SK-N-SH treated with all-trans-retinoic acid at 6 μM for 48 hours (cell line): ENCODE results near the gene ALX4.

Experiments used
- ATAC-seq: fragments of 200-7000 bp; cut with Tn5 transposase; 3 replicates; pipeline ENCODE4 v1.9.1; 2020; ENCODE audit warnings: mild to moderate bottlenecking, moderate library complexity
- BACH2 ChIP-seq: fragments of 250-450 bp; sonication (Bioruptor Pico); IDR thresholded peaks from 2 replicates; pipeline ENCODE4 v1.9.0; 2021; ENCODE audit warnings: mild to moderate bottlenecking, borderline replicate concordance
- CSDC2 ChIP-seq: fragments of 250-450 bp; sonication (Bioruptor Pico); IDR thresholded peaks from 2 replicates; pipeline ENCODE4 v1.5.0; 2020; ENCODE audit warnings: mild to moderate bottlenecking, moderate library complexity
- ESRRG ChIP-seq: fragments of 250-450 bp; sonication (Bioruptor Pico); IDR thresholded peaks from 2 replicates; pipeline ENCODE4 v1.6.1; 2021; ENCODE audit warnings: mild to moderate bottlenecking
- GLIS3 ChIP-seq: fragments of 250-450 bp; sonication (Bioruptor Pico); IDR thresholded peaks from 2 replicates; pipeline ENCODE4 v1.5.0; 2020; ENCODE audit warnings: mild to moderate bottlenecking, moderate library complexity
- ISL1 ChIP-seq: fragments of 250-450 bp; sonication (Bioruptor Pico); IDR thresholded peaks from 2 replicates; pipeline ENCODE4 v2.1.2; 2022; ENCODE audit warnings: mild to moderate bottlenecking, moderate library complexity
- OSR1 ChIP-seq: fragments of 250-450 bp; sonication (Bioruptor Pico); IDR thresholded peaks from 2 replicates; pipeline ENCODE4 v1.8.0; 2022; ENCODE audit warnings: moderate library complexity, mild to moderate bottlenecking, inconsistent platforms
- PPARA ChIP-seq: fragments of 250-450 bp; sonication (Bioruptor Pico); IDR thresholded peaks from 2 replicates; pipeline ENCODE4 v1.5.0; 2020; ENCODE audit warnings: mild to moderate bottlenecking, borderline replicate concordance
- RARB ChIP-seq: fragments of 250-450 bp; sonication (Bioruptor Pico); IDR thresholded peaks from 2 replicates; pipeline ENCODE4 v1.8.0; 2021; ENCODE audit warnings: mild to moderate bottlenecking, moderate library complexity
- SNAI2 ChIP-seq: fragments of 250-450 bp; sonication (Bioruptor Pico); IDR thresholded peaks from 2 replicates; pipeline ENCODE4 v1.5.0; 2020; ENCODE audit warnings: mild to moderate bottlenecking, moderate library complexity
- TCF4 ChIP-seq: fragments of 250-450 bp; sonication (Bioruptor Pico); IDR thresholded peaks from 2 replicates; pipeline ENCODE4 v1.8.0; 2021; ENCODE audit warnings: mild to moderate bottlenecking, moderate library complexity, borderline replicate concordance
- TOX ChIP-seq: fragments of 250-450 bp; sonication (Bioruptor Pico); IDR thresholded peaks from 2 replicates; pipeline ENCODE4 v1.8.0; 2021; ENCODE audit warnings: mild to moderate bottlenecking, moderate library complexity, borderline replicate concordance
- ZC3H10 ChIP-seq: fragments of 250-450 bp; sonication (Bioruptor Pico); IDR thresholded peaks from 2 replicates; pipeline ENCODE4 v1.5.1; 2021; ENCODE audit warnings: mild to moderate bottlenecking, moderate library complexity
- ZFP3 ChIP-seq: fragments of 250-450 bp; sonication (Bioruptor Pico); IDR thresholded peaks from 2 replicates; pipeline ENCODE4 v1.5.0; 2020; ENCODE audit warnings: mild to moderate bottlenecking, moderate library complexity
- ZNF565 ChIP-seq: fragments of 450-650 bp; formaldehyde crosslinking; conservative IDR thresholded peaks from 2 replicates; pipeline ENCODE4 v1.5.0; 2020; ENCODE audit warnings: low read depth, mild to moderate bottlenecking, moderate library complexity
- ZNF70 ChIP-seq: fragments of 450-650 bp; formaldehyde crosslinking; IDR thresholded peaks from 2 replicates; pipeline ENCODE4 v1.5.0; 2020; ENCODE audit warnings: mild to moderate bottlenecking, moderate library complexity
- ZNF8 ChIP-seq: fragments of 450-650 bp; formaldehyde crosslinking; IDR thresholded peaks from 2 replicates; pipeline ENCODE4 v1.5.0; 2020; ENCODE audit warnings: mild to moderate bottlenecking, moderate library complexity
- TF ChIP-seq, protein P1 (sequence below): fragments of 250-450 bp; sonication (Bioruptor Pico); IDR thresholded peaks from 2 replicates; pipeline ENCODE4 v1.5.1; 2020; ENCODE audit warnings: low read depth, mild to moderate bottlenecking, moderate library complexity
- TF ChIP-seq, protein P2 (sequence below): fragments of 250-450 bp; sonication (Bioruptor Pico); IDR thresholded peaks from 2 replicates; pipeline ENCODE4 v1.5.0; 2020; ENCODE audit warnings: mild to moderate bottlenecking, moderate library complexity
- TF ChIP-seq, protein P3 (sequence below): fragments of 250-450 bp; sonication (Bioruptor Pico); IDR thresholded peaks from 2 replicates; pipeline ENCODE4 v1.8.0; 2020; ENCODE audit warnings: mild to moderate bottlenecking, moderate library complexity, borderline replicate concordance
- TF ChIP-seq, protein P4 (sequence below): fragments of 250-450 bp; sonication (Bioruptor Pico); IDR thresholded peaks from 2 replicates; pipeline ENCODE4 v1.8.0; 2021; ENCODE audit warnings: low read depth, mild to moderate bottlenecking, moderate library complexity, borderline replicate concordance
- TF ChIP-seq, protein P5 (sequence below): fragments of 250-450 bp; sonication (Bioruptor Pico); IDR thresholded peaks from 2 replicates; pipeline ENCODE4 v1.5.1; 2021; ENCODE audit warnings: mild to moderate bottlenecking, moderate library complexity

ALX4 gene

DNA sequence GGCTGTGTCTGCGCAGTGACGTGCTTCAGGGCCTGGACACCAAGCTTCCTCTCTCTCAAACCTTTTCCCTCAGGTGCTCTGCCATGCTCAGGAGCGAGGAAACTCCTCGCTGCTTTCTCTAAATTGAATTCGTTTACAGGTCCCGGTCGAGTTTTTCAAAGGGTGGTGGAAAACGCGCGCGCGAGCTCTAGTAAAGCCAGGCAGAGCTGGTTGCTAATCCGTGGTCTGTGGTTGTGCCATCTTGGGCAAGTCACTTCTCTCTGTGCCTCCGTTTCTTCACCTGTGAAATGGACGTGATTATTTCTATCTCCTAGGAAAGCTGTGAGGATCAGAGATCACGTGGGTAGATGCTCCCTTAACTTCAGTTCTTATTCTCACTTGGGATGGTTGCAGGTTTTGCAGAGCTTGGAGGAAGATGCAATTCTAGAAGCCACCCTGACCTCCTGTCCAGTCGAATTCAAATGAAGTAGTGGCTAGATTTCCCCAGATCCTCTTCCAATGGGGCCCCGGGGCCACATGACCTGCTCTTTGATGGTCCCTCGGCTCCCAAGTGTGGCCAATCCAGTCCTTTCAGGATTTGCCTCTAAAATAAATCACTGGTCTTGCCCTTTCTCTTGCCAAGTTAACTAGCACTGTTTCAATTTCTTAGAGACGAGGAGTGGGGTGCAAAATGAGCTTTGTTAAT lies 10.5 kb upstream of the ALX4 start:
- TF ChIP-seq, protein P1, sequence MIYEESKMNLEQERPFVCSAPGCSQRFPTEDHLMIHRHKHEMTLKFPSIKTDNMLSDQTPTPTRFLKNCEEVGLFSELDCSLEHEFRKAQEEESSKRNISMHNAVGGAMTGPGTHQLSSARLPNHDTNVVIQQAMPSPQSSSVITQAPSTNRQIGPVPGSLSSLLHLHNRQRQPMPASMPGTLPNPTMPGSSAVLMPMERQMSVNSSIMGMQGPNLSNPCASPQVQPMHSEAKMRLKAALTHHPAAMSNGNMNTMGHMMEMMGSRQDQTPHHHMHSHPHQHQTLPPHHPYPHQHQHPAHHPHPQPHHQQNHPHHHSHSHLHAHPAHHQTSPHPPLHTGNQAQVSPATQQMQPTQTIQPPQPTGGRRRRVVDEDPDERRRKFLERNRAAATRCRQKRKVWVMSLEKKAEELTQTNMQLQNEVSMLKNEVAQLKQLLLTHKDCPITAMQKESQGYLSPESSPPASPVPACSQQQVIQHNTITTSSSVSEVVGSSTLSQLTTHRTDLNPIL: no peak
- TF ChIP-seq SNAI2 (CRISPR knock-in tag) (no peak), ISL1 (CRISPR knock-in tag) (no peak), ZNF565 (CRISPR knock-in tag) (no peak), OSR1 (no peak), RARB (CRISPR knock-in tag) (no peak)
- TF ChIP-seq, protein P2, sequence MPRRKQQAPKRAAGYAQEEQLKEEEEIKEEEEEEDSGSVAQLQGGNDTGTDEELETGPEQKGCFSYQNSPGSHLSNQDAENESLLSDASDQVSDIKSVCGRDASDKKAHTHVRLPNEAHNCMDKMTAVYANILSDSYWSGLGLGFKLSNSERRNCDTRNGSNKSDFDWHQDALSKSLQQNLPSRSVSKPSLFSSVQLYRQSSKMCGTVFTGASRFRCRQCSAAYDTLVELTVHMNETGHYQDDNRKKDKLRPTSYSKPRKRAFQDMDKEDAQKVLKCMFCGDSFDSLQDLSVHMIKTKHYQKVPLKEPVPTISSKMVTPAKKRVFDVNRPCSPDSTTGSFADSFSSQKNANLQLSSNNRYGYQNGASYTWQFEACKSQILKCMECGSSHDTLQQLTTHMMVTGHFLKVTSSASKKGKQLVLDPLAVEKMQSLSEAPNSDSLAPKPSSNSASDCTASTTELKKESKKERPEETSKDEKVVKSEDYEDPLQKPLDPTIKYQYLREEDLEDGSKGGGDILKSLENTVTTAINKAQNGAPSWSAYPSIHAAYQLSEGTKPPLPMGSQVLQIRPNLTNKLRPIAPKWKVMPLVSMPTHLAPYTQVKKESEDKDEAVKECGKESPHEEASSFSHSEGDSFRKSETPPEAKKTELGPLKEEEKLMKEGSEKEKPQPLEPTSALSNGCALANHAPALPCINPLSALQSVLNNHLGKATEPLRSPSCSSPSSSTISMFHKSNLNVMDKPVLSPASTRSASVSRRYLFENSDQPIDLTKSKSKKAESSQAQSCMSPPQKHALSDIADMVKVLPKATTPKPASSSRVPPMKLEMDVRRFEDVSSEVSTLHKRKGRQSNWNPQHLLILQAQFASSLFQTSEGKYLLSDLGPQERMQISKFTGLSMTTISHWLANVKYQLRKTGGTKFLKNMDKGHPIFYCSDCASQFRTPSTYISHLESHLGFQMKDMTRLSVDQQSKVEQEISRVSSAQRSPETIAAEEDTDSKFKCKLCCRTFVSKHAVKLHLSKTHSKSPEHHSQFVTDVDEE: no peak
- no peak for ATAC-seq

DNA sequence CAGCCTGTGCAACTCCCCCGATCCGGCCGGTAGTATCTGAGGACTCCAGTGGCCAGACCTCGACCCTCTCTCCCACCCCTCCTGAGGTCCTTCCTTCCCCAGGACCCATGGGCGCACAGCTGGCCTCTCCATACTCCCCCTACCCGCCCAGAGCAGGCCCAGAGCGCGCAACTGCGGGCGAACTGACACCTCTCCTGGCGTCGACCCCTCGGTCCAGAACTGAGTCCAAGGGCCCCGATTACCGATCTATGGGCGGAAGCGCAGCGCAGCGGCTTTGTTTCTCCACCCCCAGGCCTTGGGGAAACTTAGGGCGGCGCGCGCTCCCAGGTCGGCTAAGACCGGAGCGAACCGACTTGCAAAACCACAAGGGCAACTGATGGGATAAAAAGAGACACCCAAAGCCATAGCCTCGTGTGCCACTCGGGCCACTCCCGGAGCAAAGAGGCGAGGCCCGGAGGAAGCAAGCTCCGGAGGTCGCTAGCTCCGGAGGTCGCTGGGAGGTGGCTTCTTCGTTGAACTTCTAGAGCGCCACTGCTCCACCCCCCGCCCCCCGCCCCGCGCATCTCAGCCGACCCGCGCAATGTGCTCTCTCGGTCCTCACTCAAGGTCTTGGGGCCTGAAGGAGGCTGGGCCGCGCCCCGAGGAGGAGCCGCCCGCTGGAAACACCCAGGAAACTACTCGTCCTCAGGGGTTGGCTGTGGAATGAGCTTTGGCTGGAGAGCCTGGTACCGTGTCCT lies 9.8 kb upstream of the ALX4 start:
- no peak for ATAC-seq
- no peak for TF ChIP-seq SNAI2 (CRISPR knock-in tag)
- TF ChIP-seq ZFP3 (CRISPR knock-in tag): no peak
- TF ChIP-seq ISL1 (CRISPR knock-in tag): no peak
- no peak for TF ChIP-seq CSDC2 (CRISPR knock-in tag)
- TF ChIP-seq, protein P2: no peak
- TF ChIP-seq TCF4 (CRISPR knock-in tag): no peak
- TF ChIP-seq ZNF70: no peak
- TF ChIP-seq TOX (CRISPR knock-in tag): no peak
- TF ChIP-seq, protein P3, sequence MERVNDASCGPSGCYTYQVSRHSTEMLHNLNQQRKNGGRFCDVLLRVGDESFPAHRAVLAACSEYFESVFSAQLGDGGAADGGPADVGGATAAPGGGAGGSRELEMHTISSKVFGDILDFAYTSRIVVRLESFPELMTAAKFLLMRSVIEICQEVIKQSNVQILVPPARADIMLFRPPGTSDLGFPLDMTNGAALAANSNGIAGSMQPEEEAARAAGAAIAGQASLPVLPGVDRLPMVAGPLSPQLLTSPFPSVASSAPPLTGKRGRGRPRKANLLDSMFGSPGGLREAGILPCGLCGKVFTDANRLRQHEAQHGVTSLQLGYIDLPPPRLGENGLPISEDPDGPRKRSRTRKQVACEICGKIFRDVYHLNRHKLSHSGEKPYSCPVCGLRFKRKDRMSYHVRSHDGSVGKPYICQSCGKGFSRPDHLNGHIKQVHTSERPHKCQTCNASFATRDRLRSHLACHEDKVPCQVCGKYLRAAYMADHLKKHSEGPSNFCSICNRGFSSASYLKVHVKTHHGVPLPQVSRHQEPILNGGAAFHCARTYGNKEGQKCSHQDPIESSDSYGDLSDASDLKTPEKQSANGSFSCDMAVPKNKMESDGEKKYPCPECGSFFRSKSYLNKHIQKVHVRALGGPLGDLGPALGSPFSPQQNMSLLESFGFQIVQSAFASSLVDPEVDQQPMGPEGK: no peak
- TF ChIP-seq ESRRG (CRISPR knock-in tag): no peak
- no peak for TF ChIP-seq BACH2 (CRISPR knock-in tag)

DNA sequence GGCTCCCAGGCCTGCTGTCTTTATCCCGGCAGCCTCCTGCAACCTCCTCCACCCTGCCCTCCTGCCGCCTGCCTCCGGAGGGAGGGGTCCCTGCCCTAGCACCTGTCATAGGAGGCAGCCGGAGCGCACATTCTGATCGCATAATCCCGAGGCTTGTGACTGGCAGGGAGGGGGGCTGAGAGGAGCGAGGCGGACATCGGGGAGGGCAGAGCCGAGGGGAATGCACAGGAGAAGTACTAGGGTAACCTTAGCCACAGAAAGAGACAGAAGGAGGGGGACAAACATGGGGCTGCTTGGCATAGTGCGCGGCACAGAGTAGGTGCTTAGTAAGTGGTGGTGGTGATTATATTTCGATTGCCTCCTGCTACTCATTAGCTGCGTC lies 9.2 kb upstream of the ALX4 start:
- no peak for ATAC-seq
- TF ChIP-seq, protein P4, sequence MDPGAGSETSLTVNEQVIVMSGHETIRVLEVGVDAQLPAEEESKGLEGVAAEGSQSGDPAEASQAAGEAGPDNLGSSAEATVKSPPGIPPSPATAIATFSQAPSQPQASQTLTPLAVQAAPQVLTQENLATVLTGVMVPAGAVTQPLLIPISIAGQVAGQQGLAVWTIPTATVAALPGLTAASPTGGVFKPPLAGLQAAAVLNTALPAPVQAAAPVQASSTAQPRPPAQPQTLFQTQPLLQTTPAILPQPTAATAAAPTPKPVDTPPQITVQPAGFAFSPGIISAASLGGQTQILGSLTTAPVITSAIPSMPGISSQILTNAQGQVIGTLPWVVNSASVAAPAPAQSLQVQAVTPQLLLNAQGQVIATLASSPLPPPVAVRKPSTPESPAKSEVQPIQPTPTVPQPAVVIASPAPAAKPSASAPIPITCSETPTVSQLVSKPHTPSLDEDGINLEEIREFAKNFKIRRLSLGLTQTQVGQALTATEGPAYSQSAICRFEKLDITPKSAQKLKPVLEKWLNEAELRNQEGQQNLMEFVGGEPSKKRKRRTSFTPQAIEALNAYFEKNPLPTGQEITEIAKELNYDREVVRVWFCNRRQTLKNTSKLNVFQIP: no peak
- TF ChIP-seq ZFP3 (CRISPR knock-in tag) (no peak), PPARA (no peak), SNAI2 (CRISPR knock-in tag) (no peak), CSDC2 (CRISPR knock-in tag) (no peak), ZC3H10 (CRISPR knock-in tag) (no peak), ZNF8 (CRISPR knock-in tag) (no peak), ZNF70 (no peak), OSR1 (no peak), BACH2 (CRISPR knock-in tag) (no peak), ESRRG (CRISPR knock-in tag) (no peak), TOX (CRISPR knock-in tag) (no peak), GLIS3 (no peak), RARB (CRISPR knock-in tag) (no peak)
- TF ChIP-seq, protein P2: no peak
- TF ChIP-seq, protein P5, sequence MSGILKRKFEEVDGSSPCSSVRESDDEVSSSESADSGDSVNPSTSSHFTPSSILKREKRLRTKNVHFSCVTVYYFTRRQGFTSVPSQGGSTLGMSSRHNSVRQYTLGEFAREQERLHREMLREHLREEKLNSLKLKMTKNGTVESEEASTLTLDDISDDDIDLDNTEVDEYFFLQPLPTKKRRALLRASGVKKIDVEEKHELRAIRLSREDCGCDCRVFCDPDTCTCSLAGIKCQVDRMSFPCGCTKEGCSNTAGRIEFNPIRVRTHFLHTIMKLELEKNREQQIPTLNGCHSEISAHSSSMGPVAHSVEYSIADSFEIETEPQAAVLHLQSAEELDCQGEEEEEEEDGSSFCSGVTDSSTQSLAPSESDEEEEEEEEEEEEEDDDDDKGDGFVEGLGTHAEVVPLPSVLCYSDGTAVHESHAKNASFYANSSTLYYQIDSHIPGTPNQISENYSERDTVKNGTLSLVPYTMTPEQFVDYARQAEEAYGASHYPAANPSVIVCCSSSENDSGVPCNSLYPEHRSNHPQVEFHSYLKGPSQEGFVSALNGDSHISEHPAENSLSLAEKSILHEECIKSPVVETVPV (CRISPR knock-in tag): no peak
